CD4-positive, alpha-beta T cell treated with Interleukin-1 beta for 1 hour (primary cell): ENCODE results near the gene GLYR1.

Source experiments
- DNase-seq, 2 donors: peaks; one replicate each; pipeline ENCODE4 v3.0.0-alpha.2; 2020 to 2022

Gene GLYR1

GRCh38 chr16:4803401-4803844 lies 43.7 kb downstream of the GLYR1 start:
- DNase-seq, result no peak

- peak; percentile 87 to 88 for DNase-seq
Measured at GRCh38 chr16:4802659-4803287, 44.3 kb downstream of the GLYR1 start.

- peak; percentile 89 to 90 for DNase-seq
Measured at GRCh38 chr16:4801962-4802658, 45.0 kb downstream of the GLYR1 start, which contains the start of gene ROGDI. TSS of gene ROGDI (minus strand) at chr16:4802633. CDS start at chr16:4802571, 62 bp downstream.

GRCh38 chr16:4801051-4801961 lies 45.8 kb downstream of the GLYR1 start:
- DNase-seq, result no peak

GRCh38 chr16:4800290-4801041 lies 46.6 kb downstream of the GLYR1 start:
- peak in 1 of 2 donors; percentile 16 for DNase-seq

GRCh38 chr16:4799171-4799855 lies 47.8 kb downstream of the GLYR1 start:
- DNase-seq, result no peak

- DNase-seq, result no peak
Measured at GRCh38 chr16:4798456-4798855, 48.6 kb downstream of the GLYR1 start.

- DNase-seq, result no peak
Measured at GRCh38 chr16:4797805-4798252, 49.3 kb downstream of the GLYR1 start.

GRCh38 chr16:4796982-4797804 lies 49.9 kb downstream of the GLYR1 start:
- no peak for DNase-seq

- DNase-seq, result no peak
Measured at GRCh38 chr16:4795828-4796572, 51.1 kb downstream of the GLYR1 start.

- no peak for DNase-seq
Measured at GRCh38 chr16:4795181-4795827, 51.8 kb downstream of the GLYR1 start, which contains the start of gene SMIM22. TSS of gene SMIM22 (plus strand) at chr16:4795369. CDS start at chr16:4795735, 366 bp downstream.

- no peak for DNase-seq
Measured at GRCh38 chr16:4792951-4793513, 54.1 kb downstream of the GLYR1 start.

- no peak for DNase-seq
Measured at GRCh38 chr16:4790871-4791270, 56.2 kb downstream of the GLYR1 start.

- DNase-seq, result no peak
Measured at GRCh38 chr16:4790261-4790660, 56.8 kb downstream of the GLYR1 start.

- no peak for DNase-seq
Measured at GRCh38 chr16:4788910-4789309, 58.2 kb downstream of the GLYR1 start.

- DNase-seq, result no peak
Measured at GRCh38 chr16:4788489-4788889, 58.6 kb downstream of the GLYR1 start.

- no peak for DNase-seq
Measured at GRCh38 chr16:4787627-4788482, 59.2 kb downstream of the GLYR1 start, which contains the start of gene SEPTIN12. TSS of gene SEPTIN12 (minus strand) at chr16:4788345. CDS start at chr16:4787645, 700 bp downstream.

GRCh38 chr16:4787068-4787467 lies 60.0 kb downstream of the GLYR1 start:
- no peak for DNase-seq
